ENCODE measurements around the gene SNCG. TPM values are rescaled to one million over a fixed set of nuclear protein-coding genes. Genes with fewer than 3 reads are reported as not detected.
"Not testable (repeated sequence)": the region's sequence is repeated elsewhere in the genome, so short reads cannot be mapped to it uniquely, and the experiment has no call there.

SNCG gene
- total RNA-seq, 1 donor from 2014 or later, result 431 TPM

DNA sequence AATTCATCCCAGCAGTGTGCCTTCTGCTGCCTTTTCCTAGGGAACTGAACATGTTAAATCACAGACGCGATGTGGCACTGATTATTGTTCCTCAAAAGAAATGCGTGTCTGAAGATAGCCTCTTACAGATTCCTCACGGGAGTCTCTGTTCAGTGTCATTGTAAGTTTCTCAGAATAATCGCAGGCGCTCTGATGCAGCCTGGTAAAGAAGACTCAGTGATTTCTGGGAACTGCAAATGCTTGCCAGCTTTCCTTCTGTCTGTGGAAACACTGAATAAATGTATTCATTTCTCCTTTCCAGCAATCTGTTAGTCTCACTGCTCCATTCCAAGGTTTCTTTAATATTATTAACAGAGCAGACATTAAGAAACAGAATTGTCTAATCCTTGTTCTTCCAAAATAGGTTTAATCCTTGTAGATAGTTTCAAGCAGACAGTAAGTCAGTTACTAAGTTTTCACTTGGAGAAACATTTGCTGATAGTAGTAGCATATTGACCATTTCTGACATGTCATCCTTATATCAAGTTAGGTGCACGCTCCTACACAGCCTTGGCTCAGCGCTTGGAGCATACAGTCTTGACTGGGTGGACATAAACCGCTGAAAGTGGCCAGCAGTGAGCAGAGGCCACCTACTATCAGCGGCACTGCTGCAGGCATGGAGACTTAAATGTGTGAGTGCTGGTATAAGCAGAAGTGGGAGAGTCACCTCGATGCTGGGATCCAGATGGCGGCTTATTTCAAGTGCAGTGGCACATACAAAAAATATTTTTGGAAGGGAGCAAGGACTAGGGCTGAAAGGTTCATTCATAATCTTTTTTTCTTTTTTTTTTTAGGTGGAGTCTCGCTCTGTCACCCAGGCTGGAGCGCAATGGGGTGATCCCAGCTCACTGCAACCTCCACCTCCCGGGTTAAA lies 28.7 kb upstream of the SNCG start:
- H3K4me1 Mint-ChIP-seq (ENCODE audit: low read depth, unreplicated experiment), result no peaks in the 10 kb centered on the region
- H3K27ac Mint-ChIP-seq (ENCODE audit: unreplicated experiment), result peak overlapping the region; percentile 35
- H3K36me3 Mint-ChIP-seq (ENCODE audit: unreplicated experiment), result no peaks in the 10 kb centered on the region
- no peak overlapping the region for H3K4me3 Mint-ChIP-seq (ENCODE audit: unreplicated experiment)
- peaks cover 1% of the 10 kb centered on the region for H3K9me3 Mint-ChIP-seq (ENCODE audit: unreplicated experiment)
- H3K27me3 Mint-ChIP-seq (ENCODE audit: unreplicated experiment), result no peaks in the 10 kb centered on the region
- DNase-seq, result no peak
- TF ChIP-seq, protein P1, sequence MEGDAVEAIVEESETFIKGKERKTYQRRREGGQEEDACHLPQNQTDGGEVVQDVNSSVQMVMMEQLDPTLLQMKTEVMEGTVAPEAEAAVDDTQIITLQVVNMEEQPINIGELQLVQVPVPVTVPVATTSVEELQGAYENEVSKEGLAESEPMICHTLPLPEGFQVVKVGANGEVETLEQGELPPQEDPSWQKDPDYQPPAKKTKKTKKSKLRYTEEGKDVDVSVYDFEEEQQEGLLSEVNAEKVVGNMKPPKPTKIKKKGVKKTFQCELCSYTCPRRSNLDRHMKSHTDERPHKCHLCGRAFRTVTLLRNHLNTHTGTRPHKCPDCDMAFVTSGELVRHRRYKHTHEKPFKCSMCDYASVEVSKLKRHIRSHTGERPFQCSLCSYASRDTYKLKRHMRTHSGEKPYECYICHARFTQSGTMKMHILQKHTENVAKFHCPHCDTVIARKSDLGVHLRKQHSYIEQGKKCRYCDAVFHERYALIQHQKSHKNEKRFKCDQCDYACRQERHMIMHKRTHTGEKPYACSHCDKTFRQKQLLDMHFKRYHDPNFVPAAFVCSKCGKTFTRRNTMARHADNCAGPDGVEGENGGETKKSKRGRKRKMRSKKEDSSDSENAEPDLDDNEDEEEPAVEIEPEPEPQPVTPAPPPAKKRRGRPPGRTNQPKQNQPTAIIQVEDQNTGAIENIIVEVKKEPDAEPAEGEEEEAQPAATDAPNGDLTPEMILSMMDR (IDR thresholded peaks at IDR 0.05; ENCODE audit: partially characterized antibody, unreplicated experiment), result no peak

DNA sequence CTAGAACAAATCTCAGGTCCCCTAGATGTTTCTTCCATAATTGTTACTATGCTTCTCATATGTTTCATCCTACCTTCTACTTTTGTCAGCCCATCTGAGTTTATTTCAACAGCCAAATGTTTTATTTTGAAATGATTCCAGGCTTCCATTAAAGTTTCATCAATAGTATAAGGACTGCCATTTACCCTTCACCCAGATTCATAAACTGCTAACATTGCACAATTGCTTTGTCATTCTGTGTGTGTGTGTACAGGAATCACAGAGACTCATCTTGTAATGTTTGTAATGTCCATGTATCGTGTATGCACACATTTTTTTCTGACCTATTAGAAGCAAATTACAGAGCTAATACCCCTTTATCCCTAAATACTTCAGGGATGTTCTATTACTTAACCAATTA lies 26.5 kb upstream of the SNCG start:
- H3K36me3 Mint-ChIP-seq (ENCODE audit: unreplicated experiment), result no peaks in the 10 kb centered on the region
- no peak overlapping the region for H3K4me3 Mint-ChIP-seq (ENCODE audit: unreplicated experiment)
- H3K9me3 Mint-ChIP-seq (ENCODE audit: unreplicated experiment), result peaks cover 1% of the 10 kb centered on the region
- DNase-seq, result no peak
- TF ChIP-seq, protein P1 (IDR thresholded peaks at IDR 0.05; ENCODE audit: partially characterized antibody, unreplicated experiment), result no peak
- H3K27me3 Mint-ChIP-seq (ENCODE audit: unreplicated experiment), result no peaks in the 10 kb centered on the region
- no peak overlapping the region for H3K27ac Mint-ChIP-seq (ENCODE audit: unreplicated experiment)
- no peaks in the 10 kb centered on the region for H3K4me1 Mint-ChIP-seq (ENCODE audit: low read depth, unreplicated experiment)

DNA sequence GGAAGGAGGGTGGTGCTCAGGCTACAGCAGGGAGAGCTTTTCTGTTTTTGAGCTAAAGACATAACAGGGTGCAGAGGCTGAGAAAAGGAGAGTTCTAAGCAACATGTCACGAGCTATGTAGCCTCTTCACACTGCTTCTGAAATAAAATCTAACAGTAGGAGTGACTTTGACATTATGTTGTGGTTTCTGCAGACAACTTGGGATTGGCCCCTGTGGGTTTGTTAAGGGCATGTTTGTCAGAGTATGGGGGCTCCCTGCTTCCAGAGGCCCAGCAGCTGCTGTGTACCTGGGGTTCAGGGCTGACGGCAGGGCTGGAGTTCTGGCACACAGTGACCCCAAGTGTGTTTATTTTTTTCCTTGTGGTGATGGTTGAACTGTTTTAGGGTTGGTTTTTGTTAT lies 25.7 kb upstream of the SNCG start:
- Mint-ChIP-seq H3K4me3 (ENCODE audit: unreplicated experiment) (no peak overlapping the region), H3K27ac (ENCODE audit: unreplicated experiment) (no peak overlapping the region), H3K4me1 (ENCODE audit: low read depth, unreplicated experiment) (no peaks in the 10 kb centered on the region), H3K9me3 (ENCODE audit: unreplicated experiment) (peaks cover 1% of the 10 kb centered on the region), H3K27me3 (ENCODE audit: unreplicated experiment) (peaks cover 2% of the 10 kb centered on the region), H3K36me3 (ENCODE audit: unreplicated experiment) (no peaks in the 10 kb centered on the region)
- no peak for DNase-seq
- TF ChIP-seq, protein P1 (IDR thresholded peaks at IDR 0.05; ENCODE audit: partially characterized antibody, unreplicated experiment), result no peak

DNA sequence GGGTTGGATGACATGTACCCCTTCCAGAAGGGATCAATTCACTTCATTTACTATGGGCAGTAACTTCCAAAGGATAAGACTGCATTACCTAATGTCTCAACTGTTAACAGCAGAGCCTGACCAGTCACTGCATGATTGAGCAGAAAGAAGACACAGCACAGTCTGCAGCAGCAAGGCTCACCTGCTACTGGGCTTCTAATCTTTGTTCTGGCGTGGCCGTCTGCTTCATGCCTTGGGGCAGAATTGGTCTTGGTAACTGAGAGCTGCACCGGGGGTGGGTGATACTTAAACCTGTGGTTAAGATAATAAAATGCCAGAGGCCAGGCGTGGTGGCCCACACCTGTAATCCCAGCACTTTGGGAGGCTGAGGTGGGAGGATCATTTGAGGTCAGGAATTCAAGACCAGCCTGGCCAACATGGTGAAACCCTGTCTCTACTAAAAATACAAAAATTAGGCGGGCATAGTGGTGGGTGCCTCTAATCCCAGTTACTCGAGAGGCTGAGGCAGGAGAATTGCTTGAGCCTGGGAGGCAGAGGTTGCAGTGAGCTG lies 24.2 kb upstream of the SNCG start:
- H3K27ac Mint-ChIP-seq (ENCODE audit: unreplicated experiment); H3K9me3 Mint-ChIP-seq (ENCODE audit: unreplicated experiment); DNase-seq; H3K4me1 Mint-ChIP-seq (ENCODE audit: low read depth, unreplicated experiment); H3K4me3 Mint-ChIP-seq (ENCODE audit: unreplicated experiment); H3K36me3 Mint-ChIP-seq (ENCODE audit: unreplicated experiment); H3K27me3 Mint-ChIP-seq (ENCODE audit: unreplicated experiment): not testable (repeated sequence)

DNA sequence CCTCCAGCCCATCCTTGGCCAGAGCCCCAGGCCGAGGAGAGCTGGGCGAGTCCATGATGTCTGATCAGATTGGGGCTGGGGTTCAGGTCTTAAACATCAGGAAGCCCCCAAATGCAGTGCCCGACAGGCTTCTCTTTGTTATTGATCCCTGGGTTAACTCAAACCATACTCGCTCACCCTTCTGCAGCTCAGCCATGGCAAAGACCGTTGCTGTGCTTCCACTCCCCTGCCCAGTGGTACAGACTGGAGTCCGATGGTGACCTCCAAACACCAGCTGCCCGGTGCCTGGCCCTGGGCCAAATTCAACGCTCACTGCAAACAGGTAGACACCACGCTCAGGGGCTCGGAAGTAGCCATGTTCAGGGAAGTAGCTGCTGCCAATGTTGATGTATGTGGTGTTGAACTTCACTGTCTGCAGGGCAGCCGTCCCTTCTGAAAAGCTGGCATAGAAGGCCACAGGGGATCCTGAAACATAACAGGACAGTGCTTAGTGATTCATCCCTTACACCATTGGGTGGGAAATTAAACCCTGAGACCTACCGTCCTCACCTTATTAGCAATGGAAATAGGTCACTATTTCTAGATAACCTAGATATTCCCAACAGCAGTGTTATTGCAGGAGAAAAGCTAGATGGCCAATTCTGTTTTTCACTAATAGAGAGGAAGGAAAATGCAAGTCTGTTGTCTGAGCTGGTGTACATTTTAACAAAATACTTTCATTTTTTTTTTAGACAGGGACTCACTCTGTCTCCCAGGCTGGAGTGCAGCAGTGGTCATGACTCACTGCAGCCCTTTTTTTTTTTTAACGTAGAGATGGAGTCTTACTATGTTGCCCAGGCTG lies 21.5 kb upstream of the SNCG start:
- H3K4me1 Mint-ChIP-seq (ENCODE audit: low read depth, unreplicated experiment), result no peaks in the 10 kb centered on the region
- peaks cover 3% of the 10 kb centered on the region for H3K27me3 Mint-ChIP-seq (ENCODE audit: unreplicated experiment)
- no peaks in the 10 kb centered on the region for H3K36me3 Mint-ChIP-seq (ENCODE audit: unreplicated experiment)
- TF ChIP-seq, protein P1 (IDR thresholded peaks at IDR 0.05; ENCODE audit: partially characterized antibody, unreplicated experiment), result no peak
- H3K27ac Mint-ChIP-seq (ENCODE audit: unreplicated experiment), result no peak overlapping the region
- H3K9me3 Mint-ChIP-seq (ENCODE audit: unreplicated experiment), result peaks cover 1% of the 10 kb centered on the region
- H3K4me3 Mint-ChIP-seq (ENCODE audit: unreplicated experiment), result no peak overlapping the region
- DNase-seq, result no peak

Data from glutamatergic neuron (in vitro differentiated cells).